T-helper 17 cell (primary cell): ENCODE measurements around the gene NDUFS2. TPM values are rescaled to one million over a fixed set of nuclear protein-coding genes. Genes with fewer than 3 reads are reported as not detected.
"Not testable (repeated sequence)": the region's sequence is repeated elsewhere in the genome, so short reads cannot be mapped to it uniquely, and the experiment has no call there.

Source experiments
- ATAC-seq: fragments of 150-1000 bp; cut with Tn5 transposase; 2 replicates; pipeline ENCODE4 v1.10.0; 2021; ENCODE audit warnings: mild to moderate bottlenecking, moderate library complexity
- DNase-seq, 3 donors: peaks; one replicate each; pipeline versions ENCODE4 v3.0.0 to v3.0.0-alpha.2; 2020 to 2021
- H3K9me3 ChIP-seq: one replicate; pipeline ENCODE4 v1.7.0; 2013; ENCODE audit warnings: low read length, mild to moderate bottlenecking; ENCODE audit not compliant: control insufficient read depth, poor library complexity, severe bottlenecking
- H3K27ac Mint-ChIP-seq: one replicate; pipeline ENCODE4 v1.8.0; 2022; ENCODE audit warnings: mild to moderate bottlenecking, moderate library complexity, mixed read lengths
- H3K27me3 Mint-ChIP-seq: one replicate; pipeline ENCODE4 v1.8.0; 2022; ENCODE audit warnings: mixed read lengths
- H3K36me3 Mint-ChIP-seq: one replicate; pipeline ENCODE4 v1.8.0; 2022; ENCODE audit warnings: low read depth, mixed read lengths
- H3K4me1 Mint-ChIP-seq: one replicate; pipeline ENCODE4 v1.8.0; 2022; ENCODE audit warnings: mild to moderate bottlenecking, mixed read lengths
- H3K4me3 Mint-ChIP-seq: one replicate; pipeline ENCODE4 v1.8.0; 2022; ENCODE audit warnings: mild to moderate bottlenecking, moderate library complexity, mixed read lengths
- total RNA-seq, 4 donors: library from RNA in 2 of 4; stranded (reverse) in 2 of 4; gene quantifications; one replicate each; pipeline ENCODE4 v1.2.3 and lab custom pipeline; 2022 to 2026

The NDUFS2 gene
- total RNA-seq, 2 donors from 2014 or later, result 57.1 to 58.5 TPM

DNA sequence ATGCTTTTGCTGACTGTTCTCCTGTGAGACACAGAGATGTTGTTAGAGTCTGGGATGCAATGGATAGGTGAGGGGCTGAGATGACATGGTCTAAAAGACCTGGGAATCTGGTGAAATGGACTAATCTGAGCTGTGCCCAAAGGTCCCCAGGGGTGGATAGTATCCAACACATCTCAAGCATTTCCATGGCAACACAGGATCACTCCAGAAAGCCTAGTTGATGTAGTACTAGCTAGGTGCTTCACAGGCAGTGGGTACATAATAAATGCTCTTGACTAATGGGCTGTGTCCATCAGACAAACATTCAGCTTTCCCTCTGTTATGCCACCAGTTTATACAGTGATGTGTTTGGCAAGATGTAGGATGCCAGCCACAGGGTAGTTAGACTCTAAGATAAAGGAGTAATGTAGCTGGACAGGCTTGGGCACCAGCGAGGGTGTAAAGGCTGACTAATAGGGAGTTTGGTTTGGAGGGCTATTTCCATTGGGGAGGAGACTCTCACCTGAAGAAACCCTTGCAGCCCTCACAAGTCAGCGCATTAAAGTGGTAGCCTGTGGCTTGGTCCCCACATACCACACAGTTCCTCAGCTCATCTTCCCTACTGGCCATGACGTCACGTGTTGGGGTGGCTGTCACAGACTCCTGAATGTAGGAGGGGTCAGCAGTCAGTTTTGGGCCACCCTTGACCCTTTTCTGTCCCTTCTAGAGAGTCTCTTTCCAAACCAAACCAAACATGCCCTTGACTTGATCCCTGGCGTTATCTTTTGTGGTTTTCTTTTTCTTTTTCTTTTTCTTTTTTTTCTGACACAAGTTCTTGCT, 34.0 kb downstream of the NDUFS2 start:
- no peaks in the 10 kb centered on the region for H3K9me3 ChIP-seq
- H3K4me3 Mint-ChIP-seq, result no peak overlapping the region
- H3K4me1 Mint-ChIP-seq, result no peaks in the 10 kb centered on the region
- peaks cover 6% of the 10 kb centered on the region for H3K36me3 Mint-ChIP-seq
- H3K27me3 Mint-ChIP-seq, result peaks cover 24% of the 10 kb centered on the region
- DNase-seq (no peak), ATAC-seq (no peak)
- H3K27ac Mint-ChIP-seq, result no peak overlapping the region

DNA sequence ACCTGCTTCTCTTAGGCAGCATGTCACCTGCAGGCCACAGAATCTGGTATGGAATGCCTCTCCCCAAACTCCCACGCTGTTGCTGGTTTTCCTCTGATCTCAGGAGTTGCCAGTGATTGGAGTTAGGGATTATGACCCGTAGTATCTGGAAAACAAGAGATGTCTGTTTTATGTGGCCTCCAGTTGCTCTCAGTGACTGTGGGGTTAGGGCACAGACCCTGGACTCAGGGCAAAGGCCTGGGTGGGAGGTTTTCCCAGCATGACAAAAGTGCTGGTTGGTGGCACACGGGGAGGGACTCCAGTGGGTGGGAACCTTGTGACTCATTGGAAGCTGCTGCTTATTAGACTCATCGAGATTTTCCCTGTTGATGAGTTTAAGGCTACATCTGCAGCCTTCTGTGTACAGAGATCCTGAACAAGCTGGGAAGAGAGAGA, 35.9 kb downstream of the NDUFS2 start, which contains the start of gene NR1I3:
Gene NR1I3, minus strand, starts transcription at position 165 of the 435 bp plus-strand sequence. CDS start 1,638 bp downstream, outside the sequence.
- no peak for ATAC-seq
- Mint-ChIP-seq H3K4me3 (no peak within 1 kb of the TSS), H3K27me3 (peaks cover 33% of the 10 kb centered on the region), H3K4me1 (peaks cover 3% of the 10 kb centered on the region), H3K36me3 (peaks cover 12% of the 10 kb centered on the region), H3K27ac (no peak within 1 kb of the TSS)
- no peaks in the 10 kb centered on the region for H3K9me3 ChIP-seq
- DNase-seq, result no peak

- Mint-ChIP-seq H3K4me3 (no peak overlapping the region), H3K27ac (no peak overlapping the region), H3K36me3 (peaks cover 12% of the 10 kb centered on the region), H3K27me3 (peaks cover 37% of the 10 kb centered on the region), H3K4me1 (peaks cover 3% of the 10 kb centered on the region)
- ATAC-seq, result no peak
- no peaks in the 10 kb centered on the region for H3K9me3 ChIP-seq
- no peak for DNase-seq
These were observed 39.5 kb downstream of the NDUFS2 start for GRCh38 chr1:161241682-161242081.

GRCh38 chr1:161242313-161242712, 40.1 kb downstream of the NDUFS2 start:
- ATAC-seq (no peak), DNase-seq (no peak)
- H3K9me3 ChIP-seq, result no peaks in the 10 kb centered on the region
- no peak overlapping the region for H3K27ac Mint-ChIP-seq
- H3K27me3 Mint-ChIP-seq, result peaks cover 40% of the 10 kb centered on the region
- peaks cover 12% of the 10 kb centered on the region for H3K36me3 Mint-ChIP-seq
- H3K4me1 Mint-ChIP-seq, result peaks cover 3% of the 10 kb centered on the region
- H3K4me3 Mint-ChIP-seq, result no peak overlapping the region

GRCh38 chr1:161244888-161245287, 42.7 kb downstream of the NDUFS2 start:
- H3K9me3 ChIP-seq, result no peaks in the 10 kb centered on the region
- Mint-ChIP-seq H3K27me3 (peaks cover 27% of the 10 kb centered on the region), H3K27ac (no peak overlapping the region), H3K36me3 (peaks cover 12% of the 10 kb centered on the region), H3K4me1 (peaks cover 3% of the 10 kb centered on the region), H3K4me3 (no peak overlapping the region)
- no peak for ATAC-seq
- DNase-seq, result no peak

DNA sequence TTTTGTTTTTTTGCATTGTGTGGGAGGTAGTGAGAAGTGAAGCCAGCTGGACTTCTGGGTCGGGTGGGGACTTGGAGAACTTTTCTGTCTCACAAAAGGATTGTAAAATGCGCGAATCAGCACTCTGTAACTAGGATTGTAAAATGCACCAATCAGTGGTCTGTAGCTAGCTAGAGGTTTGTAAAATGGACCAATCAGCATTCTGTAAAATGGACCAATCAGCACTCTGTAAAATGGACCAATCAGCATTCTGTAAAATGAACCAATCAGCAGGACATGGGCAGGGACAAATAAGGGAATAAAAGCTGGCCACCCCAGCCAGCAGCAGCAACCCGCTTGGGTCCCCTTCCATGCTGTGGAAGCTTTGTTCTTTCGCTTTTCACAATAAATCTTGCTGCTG, 47.9 kb downstream of the NDUFS2 start:
- not testable (repeated sequence) for H3K36me3 Mint-ChIP-seq, H3K9me3 ChIP-seq, H3K27ac Mint-ChIP-seq, DNase-seq, ATAC-seq, H3K4me1 Mint-ChIP-seq, H3K4me3 Mint-ChIP-seq
- peaks cover 23% of the 10 kb centered on the region for H3K27me3 Mint-ChIP-seq

DNA sequence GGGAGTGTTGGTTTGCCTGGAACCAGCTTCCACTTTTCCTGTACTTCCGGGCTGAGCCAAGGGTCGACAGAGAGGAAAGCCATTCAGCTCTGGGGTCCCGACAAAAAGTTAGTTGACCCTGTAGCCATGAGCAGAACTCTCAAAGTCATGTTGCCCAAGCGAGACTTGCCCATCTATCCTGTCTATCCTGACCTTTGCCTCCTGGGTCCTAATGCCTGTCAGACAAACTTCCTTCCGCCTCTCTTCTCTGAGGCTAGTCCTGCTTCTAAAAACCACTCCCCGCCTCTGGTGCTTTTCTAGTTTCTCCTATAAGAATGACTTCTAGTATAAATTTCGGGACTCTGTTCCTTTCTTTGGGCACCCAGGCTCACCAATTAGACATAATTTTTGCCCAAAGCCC, 48.7 kb downstream of the NDUFS2 start:
- ATAC-seq (no peak), DNase-seq (no peak)
- Mint-ChIP-seq H3K36me3 (peaks cover 5% of the 10 kb centered on the region), H3K4me3 (no peak overlapping the region), H3K27me3 (peaks cover 23% of the 10 kb centered on the region), H3K27ac (no peak overlapping the region), H3K4me1 (no peaks in the 10 kb centered on the region)
- H3K9me3 ChIP-seq, result no peaks in the 10 kb centered on the region

- H3K9me3 ChIP-seq, result no peaks in the 10 kb centered on the region
- H3K27ac Mint-ChIP-seq, result no peak overlapping the region
- peaks cover 20% of the 10 kb centered on the region for H3K27me3 Mint-ChIP-seq
- no peak for DNase-seq
- H3K4me3 Mint-ChIP-seq, result no peak overlapping the region
- no peaks in the 10 kb centered on the region for H3K4me1 Mint-ChIP-seq
- H3K36me3 Mint-ChIP-seq, result peaks cover 5% of the 10 kb centered on the region
- no peak for ATAC-seq
These were observed 49.4 kb downstream of the NDUFS2 start for GRCh38 chr1:161251579-161251978.

- not testable (repeated sequence) for H3K27ac Mint-ChIP-seq, ATAC-seq
- peaks cover 45% of the 10 kb centered on the region for H3K27me3 Mint-ChIP-seq
These were observed 53.1 kb downstream of the NDUFS2 start for GRCh38 chr1:161255302-161255701.

DNA sequence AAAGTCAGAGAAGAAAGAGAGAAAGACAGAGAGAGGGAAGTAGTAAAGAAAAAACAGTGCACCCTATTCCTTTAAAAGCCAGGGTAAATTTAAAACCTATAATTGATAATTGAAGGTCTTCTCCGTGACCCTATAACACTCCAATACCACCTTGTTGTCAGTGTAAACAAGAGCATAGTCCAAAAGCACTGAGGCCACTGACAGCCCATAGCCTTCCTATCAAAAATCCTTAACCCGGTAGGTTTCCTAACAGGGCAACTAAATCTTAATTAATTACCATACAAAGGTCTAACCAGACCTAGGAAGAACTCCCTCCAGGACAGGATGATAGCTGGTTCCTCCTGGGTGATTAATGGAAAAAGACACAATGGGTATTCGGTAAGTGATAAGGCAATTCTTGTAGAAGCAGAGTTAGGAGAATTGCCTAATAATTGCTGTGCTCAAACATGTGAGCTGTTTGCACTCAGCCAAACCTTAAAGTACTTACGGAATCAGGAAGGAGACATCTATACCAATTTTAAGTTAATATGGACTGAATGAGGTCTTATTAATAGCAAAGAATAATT, 53.9 kb downstream of the NDUFS2 start:
- not testable (repeated sequence) for H3K9me3 ChIP-seq, H3K4me1 Mint-ChIP-seq, H3K27ac Mint-ChIP-seq, ATAC-seq, DNase-seq, H3K4me3 Mint-ChIP-seq
- Mint-ChIP-seq H3K27me3 (peaks cover 49% of the 10 kb centered on the region), H3K36me3 (peaks cover 12% of the 10 kb centered on the region)

More at GRCh38 chr1:161255302-161255701, 53.1 kb downstream of the NDUFS2 start:
- DNase-seq, H3K4me3 Mint-ChIP-seq, H3K9me3 ChIP-seq, H3K4me1 Mint-ChIP-seq: not testable (repeated sequence)
- H3K36me3 Mint-ChIP-seq, result peaks cover 11% of the 10 kb centered on the region

DNA sequence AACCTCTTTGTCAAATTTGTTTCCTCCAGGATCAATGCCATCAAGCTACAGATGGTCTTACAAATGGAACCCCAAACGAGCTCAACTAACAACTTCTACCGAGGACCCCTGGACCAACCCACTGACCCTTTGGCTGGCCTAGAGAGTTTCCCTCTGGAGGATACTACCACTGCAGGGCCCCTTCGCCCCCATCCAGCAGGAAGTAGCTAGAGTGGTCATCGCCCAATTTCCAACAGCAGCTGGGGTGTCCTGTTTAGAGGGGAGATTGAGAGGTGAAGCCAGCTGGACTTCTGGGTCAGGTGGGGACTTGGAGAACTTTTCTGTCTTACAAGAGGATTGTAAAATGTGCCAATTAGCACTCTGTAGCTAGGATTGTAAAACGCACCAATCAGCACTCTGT, 54.9 kb downstream of the NDUFS2 start:
- DNase-seq, H3K4me3 Mint-ChIP-seq, H3K9me3 ChIP-seq, ATAC-seq, H3K27ac Mint-ChIP-seq: not testable (repeated sequence)
- peaks cover 50% of the 10 kb centered on the region for H3K27me3 Mint-ChIP-seq
- H3K4me1 Mint-ChIP-seq, result peaks cover 12% of the 10 kb centered on the region
- peaks cover 12% of the 10 kb centered on the region for H3K36me3 Mint-ChIP-seq

DNA sequence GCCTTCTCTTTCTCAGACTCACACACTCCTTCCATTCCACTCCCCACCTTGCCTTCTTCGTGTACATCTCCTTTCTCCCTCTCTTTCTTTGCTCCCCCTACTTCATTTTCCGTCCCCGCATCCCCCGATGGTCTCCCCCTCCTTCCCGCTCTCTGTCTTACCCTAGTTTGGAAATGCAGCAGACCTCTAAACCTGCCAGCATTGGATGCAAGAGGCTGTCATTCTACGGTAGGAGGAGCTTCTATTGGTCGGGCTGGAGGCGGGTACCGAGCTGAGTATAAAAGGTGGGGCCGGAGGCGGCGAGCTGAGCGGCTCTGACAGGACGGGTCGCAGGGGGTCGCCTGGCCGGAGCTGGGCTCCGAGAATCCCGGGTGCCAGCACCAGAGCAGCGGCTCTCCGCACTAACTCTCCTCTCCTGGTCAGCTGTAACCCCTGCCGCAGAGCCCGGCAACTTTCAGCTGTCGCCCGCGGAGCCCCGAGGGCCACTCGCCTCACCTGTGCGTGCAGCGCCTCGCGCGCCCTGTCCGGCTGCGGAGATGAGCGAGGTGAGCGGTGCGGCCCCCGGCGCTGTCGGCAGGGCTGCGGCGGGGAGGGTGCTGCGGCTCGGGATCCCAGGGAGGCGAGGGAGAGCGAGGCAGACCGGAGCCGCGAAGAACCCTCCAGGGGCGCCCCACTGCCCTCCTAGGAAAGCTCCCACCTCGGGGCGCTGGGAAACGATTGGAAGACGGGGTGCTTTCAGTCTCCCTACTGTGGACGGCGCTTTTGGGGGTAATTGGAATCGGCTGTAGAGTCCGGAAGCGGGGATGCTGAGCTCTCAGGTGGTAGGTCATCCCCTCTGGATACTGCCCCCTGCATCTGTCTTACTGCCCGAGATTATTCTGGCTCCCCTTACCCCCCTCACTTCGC, 56.5 kb downstream of the NDUFS2 start, which contains the start of gene PCP4L1:
Gene PCP4L1, plus strand, starts transcription at position 307 of the 906 bp plus-strand sequence. Its CDS starts 230 bp downstream, at position 537.
- peaks cover 53% of the 10 kb centered on the region for H3K27me3 Mint-ChIP-seq
- DNase-seq, result no peak

GRCh38 chr1:161259345-161259702, 57.2 kb downstream of the NDUFS2 start:
- peaks cover 12% of the 10 kb centered on the region for H3K36me3 Mint-ChIP-seq
- H3K4me1 Mint-ChIP-seq, result peaks cover 12% of the 10 kb centered on the region
- H3K27ac Mint-ChIP-seq, result no peak overlapping the region
- H3K9me3 ChIP-seq, result peaks cover 4% of the 10 kb centered on the region
- peaks cover 54% of the 10 kb centered on the region for H3K27me3 Mint-ChIP-seq
- ATAC-seq (no peak), DNase-seq (no peak)
- H3K4me3 Mint-ChIP-seq, result peak overlapping the region; percentile 73

More for the DNA sequence above, 56.5 kb downstream of the NDUFS2 start, which contains the start of gene PCP4L1:
- H3K4me1 Mint-ChIP-seq, result peaks cover 12% of the 10 kb centered on the region
- ATAC-seq, result peak; percentile 83
- H3K27ac Mint-ChIP-seq, result no peak within 1 kb of the TSS
- peaks cover 4% of the 10 kb centered on the region for H3K9me3 ChIP-seq
- peak within 1 kb of the TSS; percentile 73 for H3K4me3 Mint-ChIP-seq
- peaks cover 12% of the 10 kb centered on the region for H3K36me3 Mint-ChIP-seq
